GM12875 (cell line): ENCODE results near the gene LAMTOR4.
A peak's percentile ranks its signal among the peaks of the same experiment; 100 is the strongest.

Experiments
- H3K4me3 ChIP-seq: one replicate; pipeline ENCODE4 v1.5.1; 2011; ENCODE audit warnings: low read depth, low read length, control low read depth
- CTCF ChIP-seq: IDR thresholded peaks from 2 replicates; pipeline ENCODE4 v1.5.1; 2011; ENCODE audit warnings: low read depth, mild to moderate bottlenecking, control low read depth, inconsistent platforms, low read length, moderate library complexity, borderline replicate concordance; ENCODE audit not compliant: insufficient read depth

LAMTOR4 gene

GRCh38 chr7:100147278-100147677, 1.4 kb upstream of the LAMTOR4 start:
- TF ChIP-seq CTCF, result no peak
- no peak overlapping the region for H3K4me3 ChIP-seq

DNA sequence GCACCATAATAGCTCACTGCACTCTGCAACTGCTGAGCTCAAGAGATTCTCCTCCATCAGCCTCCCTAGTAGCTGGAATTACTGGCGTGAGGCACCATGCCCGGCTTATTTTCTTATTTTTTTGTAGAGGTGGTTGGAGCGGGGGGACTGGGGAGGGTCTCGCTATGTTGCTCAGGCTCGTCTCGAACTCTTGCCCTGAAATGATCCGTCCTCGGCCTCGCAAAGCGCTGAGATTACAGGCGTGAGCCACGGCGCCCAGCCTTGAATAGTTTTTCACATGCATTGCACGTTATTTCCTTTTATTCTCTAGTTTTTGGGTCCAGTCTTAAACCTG, 526 bp upstream of the LAMTOR4 start:
- no peak for TF ChIP-seq CTCF

GRCh38 chr7:100152404-100152803, 3.7 kb downstream of the LAMTOR4 start:
- no peak for TF ChIP-seq CTCF
- H3K4me3 ChIP-seq, result no peak overlapping the region

More for the DNA sequence above, 526 bp upstream of the LAMTOR4 start:
- peak overlapping the region; percentile 37 for H3K4me3 ChIP-seq

DNA sequence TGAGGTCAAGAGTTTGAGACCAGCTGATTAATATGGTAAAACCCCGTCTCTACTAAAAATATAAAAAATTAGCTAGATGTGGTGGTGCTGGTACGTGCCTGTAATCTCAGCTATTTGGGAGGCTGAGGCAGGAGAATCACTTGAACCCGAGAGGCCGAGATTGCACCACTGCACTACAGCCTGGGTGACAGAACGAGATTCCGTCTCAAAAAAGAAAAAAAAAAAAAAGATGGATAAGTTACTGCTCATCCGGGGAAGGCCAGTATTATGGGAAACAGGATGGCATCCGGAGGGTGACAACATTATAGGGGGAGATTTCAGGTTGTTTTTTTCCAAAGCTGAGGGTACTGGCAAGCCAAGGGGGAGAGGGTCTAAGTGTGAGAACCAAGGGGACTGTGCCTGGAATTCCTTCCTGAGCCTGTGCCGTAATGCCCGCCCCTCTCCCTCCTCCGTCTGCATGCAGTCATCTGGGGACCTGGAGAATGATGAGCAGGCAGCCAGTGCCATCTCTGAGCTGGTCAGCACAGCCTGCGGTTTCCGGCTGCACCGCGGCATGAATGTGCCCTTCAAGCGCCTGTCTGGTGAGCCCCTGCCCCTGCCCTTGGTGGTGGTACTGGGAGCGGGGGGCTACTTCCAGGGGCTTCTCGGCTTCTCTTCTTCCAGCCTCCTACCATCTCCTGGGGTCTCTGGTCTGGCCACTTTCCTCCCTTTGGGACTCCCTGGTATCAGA, 4.4 kb downstream of the LAMTOR4 start:
- H3K4me3 ChIP-seq, result no peak overlapping the region
- TF ChIP-seq CTCF, result no peak

DNA sequence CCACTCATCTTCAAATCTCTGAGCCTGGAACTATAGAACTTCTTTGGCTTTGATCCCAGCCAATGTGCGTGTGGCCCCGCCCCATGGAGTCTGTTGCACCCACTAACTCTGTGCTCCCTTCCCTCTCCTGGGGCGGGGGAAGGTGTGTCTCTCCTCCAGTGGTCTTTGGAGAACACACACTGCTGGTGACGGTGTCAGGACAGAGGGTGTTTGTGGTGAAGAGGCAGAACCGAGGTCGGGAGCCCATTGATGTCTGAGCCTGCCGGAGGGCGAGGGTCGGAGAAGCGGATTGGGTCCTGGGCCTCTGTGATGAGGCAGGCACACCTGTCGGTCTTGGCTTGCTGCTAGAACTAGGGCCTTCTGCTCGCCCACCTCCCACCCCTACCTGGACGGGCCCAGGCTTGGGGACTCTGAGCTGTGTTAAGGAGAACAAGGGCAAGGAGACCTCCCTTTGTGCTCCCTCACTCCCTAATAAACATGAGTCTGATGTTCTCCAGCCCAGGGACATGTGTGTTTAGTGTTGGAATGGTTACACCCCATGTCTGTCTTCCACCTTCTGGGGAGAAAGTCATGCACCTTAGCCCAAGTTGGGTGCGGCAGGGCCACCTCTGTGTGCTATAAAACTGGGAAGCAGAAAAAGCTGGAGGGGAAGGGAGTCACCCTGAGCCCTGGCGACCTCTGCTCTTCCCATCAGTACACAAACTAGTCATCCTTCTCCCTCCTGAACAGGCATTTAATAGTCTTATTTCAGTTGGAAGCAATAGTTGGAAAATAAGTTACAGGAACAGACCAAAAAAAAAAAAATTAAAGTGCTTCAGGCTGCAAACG, 5.2 kb downstream of the LAMTOR4 start:
- no peak for TF ChIP-seq CTCF
- no peak overlapping the region for H3K4me3 ChIP-seq

DNA sequence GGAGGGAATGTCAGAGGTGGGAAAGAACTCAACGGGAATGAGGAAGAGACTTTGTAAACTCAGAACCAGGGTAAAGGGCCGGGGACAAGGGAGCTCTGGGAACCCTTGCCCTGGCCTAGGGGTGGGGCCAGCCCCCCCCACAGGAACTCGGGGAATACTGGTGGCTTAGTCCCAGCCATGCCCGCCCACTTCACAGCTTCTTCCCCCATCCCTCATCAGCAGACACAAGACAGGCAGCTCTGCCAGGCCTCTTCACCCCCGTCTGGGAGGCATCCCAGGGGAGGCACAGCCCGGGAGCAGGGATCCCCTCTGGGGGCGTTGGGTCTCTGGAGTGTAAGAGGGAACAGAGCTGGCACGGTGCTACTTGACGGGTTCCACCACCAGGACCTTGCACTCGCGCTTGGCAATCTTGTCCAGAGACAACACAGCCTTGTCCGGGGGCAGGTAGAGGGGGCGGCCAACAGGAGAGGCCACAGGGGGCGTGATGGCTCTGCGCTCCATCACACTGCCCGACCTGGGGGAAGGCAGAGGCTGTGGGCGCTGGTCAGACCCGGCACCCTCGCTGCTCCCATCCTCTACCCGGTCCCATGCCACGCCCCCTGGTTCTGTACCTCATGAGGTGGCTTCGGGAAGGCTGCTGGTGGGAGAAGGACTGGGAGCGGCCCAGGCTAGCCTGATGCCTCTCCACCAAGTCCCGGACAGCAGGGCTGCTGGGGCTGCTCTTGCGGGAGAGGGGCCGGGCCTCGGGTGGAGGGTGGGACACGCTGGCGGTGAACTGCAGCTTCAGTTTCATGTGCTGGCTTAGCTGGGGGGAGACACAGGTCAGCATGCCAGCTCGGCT, 6.2 kb downstream of the LAMTOR4 start:
- no peak for TF ChIP-seq CTCF
- no peak overlapping the region for H3K4me3 ChIP-seq
